Trophoblast cell (in vitro differentiated cells and primary cell): ENCODE measurements around the gene GHRL.

Experiments
- DNase-seq, 2 donors: peaks; one replicate each; pipeline ENCODE4 v3.0.0-alpha.2; 2016
- H2AFZ ChIP-seq: 2 replicates; pipeline ENCODE4 v1.6.1; 2013; ENCODE audit warnings: low read length, moderate library complexity, mild to moderate bottlenecking; ENCODE audit not compliant: insufficient read depth, poor library complexity
- H2AK5ac ChIP-seq: 2 replicates; pipeline ENCODE4 v1.6.1; 2013; ENCODE audit warnings: mild to moderate bottlenecking, low read length
- H2BK120ac ChIP-seq: 2 replicates; pipeline ENCODE4 v1.6.1; 2013; ENCODE audit warnings: low read length, mild to moderate bottlenecking, moderate library complexity; ENCODE audit not compliant: insufficient read depth, poor library complexity
- H2BK12ac ChIP-seq: 2 replicates; pipeline ENCODE4 v1.6.1; 2013; ENCODE audit warnings: mild to moderate bottlenecking, low read length, moderate library complexity
- H2BK5ac ChIP-seq: 2 replicates; pipeline ENCODE4 v1.6.1; 2013; ENCODE audit warnings: low read length, low read depth, moderate library complexity, mild to moderate bottlenecking; ENCODE audit not compliant: poor library complexity
- H3K14ac ChIP-seq: 2 replicates; pipeline ENCODE4 v1.6.1; 2013; ENCODE audit warnings: mild to moderate bottlenecking, low read length
- H3K18ac ChIP-seq: 2 replicates; pipeline ENCODE4 v1.6.1; 2013; ENCODE audit warnings: mild to moderate bottlenecking, low read length
- H3K23ac ChIP-seq: 2 replicates; pipeline ENCODE4 v1.6.1; 2013; ENCODE audit warnings: low read length
- H3K27ac ChIP-seq: 2 replicates; pipeline ENCODE4 v1.5.1; 2013; ENCODE audit warnings: low read depth, mild to moderate bottlenecking, inconsistent platforms, low read length, moderate library complexity
- H3K27me3 ChIP-seq: 2 replicates; pipeline ENCODE4 v1.6.1; 2013; ENCODE audit warnings: inconsistent platforms, mild to moderate bottlenecking, low read length, moderate library complexity; ENCODE audit not compliant: insufficient read depth
- H3K36me3 ChIP-seq, 2 experiments: 1 replicate in 1 of 2; 2 replicates in 1 of 2; pipeline ENCODE4 v1.6.1; 2013; ENCODE audit warnings: low read length in 2 of 2, mild to moderate bottlenecking in 2 of 2, moderate library complexity in 1 of 2; ENCODE audit not compliant: insufficient read depth in 2 of 2, control insufficient read depth in 1 of 2
- H3K4ac ChIP-seq: 2 replicates; pipeline ENCODE4 v1.6.1; 2013; ENCODE audit warnings: low read depth, mild to moderate bottlenecking, low read length, moderate library complexity
- H3K4me1 ChIP-seq, 2 experiments: 1 replicate in 1 of 2; 2 replicates in 1 of 2; pipeline ENCODE4 v1.6.1; 2013; ENCODE audit warnings: low read length in 2 of 2, mild to moderate bottlenecking in 2 of 2, moderate library complexity in 1 of 2; ENCODE audit not compliant: insufficient read depth in 2 of 2, control insufficient read depth in 1 of 2
- H3K4me2 ChIP-seq: 2 replicates; pipeline ENCODE4 v1.6.1; 2013; ENCODE audit warnings: inconsistent platforms, mild to moderate bottlenecking, low read length, moderate library complexity
- H3K4me3 ChIP-seq: 2 replicates; pipeline ENCODE4 v1.5.1; 2013; ENCODE audit warnings: mild to moderate bottlenecking, low read depth, low read length, inconsistent platforms
- H3K79me1 ChIP-seq: one replicate; pipeline ENCODE4 v1.6.1; 2013; ENCODE audit warnings: low read length
- H3K79me2 ChIP-seq: 2 replicates; pipeline ENCODE4 v1.6.1; 2013; ENCODE audit warnings: low read length, mild to moderate bottlenecking; ENCODE audit not compliant: control insufficient read depth, insufficient read depth, poor library complexity
- H3K9ac ChIP-seq: 2 replicates; pipeline ENCODE4 v1.6.1; 2013; ENCODE audit warnings: mild to moderate bottlenecking, low read length
- H3K9me3 ChIP-seq: 2 replicates; pipeline ENCODE4 v1.6.1; 2013; ENCODE audit warnings: low read depth, mild to moderate bottlenecking, control low read depth, inconsistent platforms, low read length; ENCODE audit not compliant: insufficient read depth
- H4K12ac ChIP-seq: 2 replicates; pipeline ENCODE4 v1.6.1; 2013; ENCODE audit warnings: low read depth, mild to moderate bottlenecking, low read length, moderate library complexity
- H4K8ac ChIP-seq: 2 replicates; pipeline ENCODE4 v1.6.1; 2013; ENCODE audit warnings: low read depth, mild to moderate bottlenecking, low read length, moderate library complexity
- H4K91ac ChIP-seq: one replicate; pipeline ENCODE4 v1.6.1; 2013; ENCODE audit warnings: low read depth, mild to moderate bottlenecking, low read length, moderate library complexity
- WGBS: extraction: QIAGEN DNeasy Blood & Tissue Kit; methylation state at CpG from one replicate; pipeline ENCODE4 v1.1.7; 2013; ENCODE audit warnings: missing lambda C conversion rate; ENCODE audit not compliant: insufficient read length, insufficient coverage; ENCODE audit errors: extremely low coverage; 5-methylcytosine and 5-hydroxymethylcytosine counted together

GHRL gene

GRCh38 chr3:10315101-10315500, 22.4 kb upstream of the GHRL start:
- Histone ChIP-seq H3K4ac (no peak overlapping the region), H2AK5ac (no peak overlapping the region), H3K23ac (no peak overlapping the region), H3K9me3 (no peaks in the 10 kb centered on the region), H3K27ac (no peak overlapping the region), H3K4me2 (no peak overlapping the region), H3K4me3 (no peak overlapping the region), H3K9ac (no peak overlapping the region), H3K79me2 (peaks cover 4% of the 10 kb centered on the region), H2BK5ac (no peak overlapping the region), H3K18ac (no peak overlapping the region), H3K79me1 (no peaks in the 10 kb centered on the region), H3K14ac (no peak overlapping the region), H4K8ac (no peak overlapping the region), H3K4me1 (peaks cover 0 to 2% of the 10 kb centered on the region in 2 experiments), H3K27me3 (no peaks in the 10 kb centered on the region), H3K36me3 (peaks cover 56 to 78% of the 10 kb centered on the region in 2 experiments), H4K91ac (no peak overlapping the region), H4K12ac (no peak overlapping the region), H2BK12ac (no peak overlapping the region), H2AFZ (no peak overlapping the region), H2BK120ac (no peak overlapping the region)
- no CpG with 5 or more reads among the region's 14 CpGs for WGBS
- DNase-seq = no peak

GRCh38 chr3:10312861-10313260, 20.1 kb upstream of the GHRL start:
- no peak overlapping the region for H4K8ac ChIP-seq
- H2BK120ac ChIP-seq = no peak overlapping the region
- H3K14ac ChIP-seq = no peak overlapping the region
- H3K4me1 ChIP-seq = peaks cover 0 to 2% of the 10 kb centered on the region in 2 experiments
- H3K4me2 ChIP-seq = no peak overlapping the region
- no peak overlapping the region for H4K91ac ChIP-seq
- no peak overlapping the region for H2BK12ac ChIP-seq
- no peak overlapping the region for H2AFZ ChIP-seq
- no peaks in the 10 kb centered on the region for H3K79me1 ChIP-seq
- no peaks in the 10 kb centered on the region for H3K27me3 ChIP-seq
- no peak overlapping the region for H2AK5ac ChIP-seq
- DNase-seq = no peak
- no peaks in the 10 kb centered on the region for H3K79me2 ChIP-seq
- H3K36me3 ChIP-seq = peaks cover 54 to 73% of the 10 kb centered on the region in 2 experiments
- H3K9ac ChIP-seq = no peak overlapping the region
- H3K4me3 ChIP-seq = no peak overlapping the region
- H2BK5ac ChIP-seq = no peak overlapping the region
- no peak overlapping the region for H4K12ac ChIP-seq
- no peak overlapping the region for H3K4ac ChIP-seq
- no peak overlapping the region for H3K27ac ChIP-seq
- H3K23ac ChIP-seq = no peak overlapping the region
- no CpG with 5 or more reads among the region's 3 CpGs for WGBS
- H3K18ac ChIP-seq = no peak overlapping the region
- no peaks in the 10 kb centered on the region for H3K9me3 ChIP-seq

GRCh38 chr3:10312391-10312790, 19.6 kb upstream of the GHRL start:
- Histone ChIP-seq H3K79me2 (no peaks in the 10 kb centered on the region), H3K4me2 (no peak overlapping the region), H3K27ac (no peak overlapping the region), H2BK12ac (no peak overlapping the region), H2AK5ac (no peak overlapping the region), H4K12ac (no peak overlapping the region), H3K4ac (no peak overlapping the region), H2BK5ac (no peak overlapping the region), H3K18ac (no peak overlapping the region), H3K4me1 (peaks cover 0 to 2% of the 10 kb centered on the region in 2 experiments), H3K23ac (no peak overlapping the region), H4K8ac (no peak overlapping the region), H3K79me1 (no peaks in the 10 kb centered on the region), H3K36me3 (peaks cover 53 to 72% of the 10 kb centered on the region in 2 experiments), H3K9ac (no peak overlapping the region), H2BK120ac (no peak overlapping the region), H3K9me3 (no peaks in the 10 kb centered on the region), H4K91ac (no peak overlapping the region), H3K4me3 (no peak overlapping the region), H3K27me3 (no peaks in the 10 kb centered on the region), H3K14ac (no peak overlapping the region), H2AFZ (no peak overlapping the region)
- WGBS = no CpG with 5 or more reads among the region's 10 CpGs
- no peak for DNase-seq

- no peak overlapping the region for H2BK120ac ChIP-seq
- H4K91ac ChIP-seq = no peak overlapping the region
Observed at GRCh38 chr3:10311710-10312109, 19.0 kb upstream of the GHRL start.

More at GRCh38 chr3:10311710-10312109, 19.0 kb upstream of the GHRL start:
- no peaks in the 10 kb centered on the region for H3K4me1 ChIP-seq
- no peaks in the 10 kb centered on the region for H3K79me2 ChIP-seq
- H3K18ac ChIP-seq = no peak overlapping the region
- no peaks in the 10 kb centered on the region for H3K9me3 ChIP-seq
- H3K79me1 ChIP-seq = no peaks in the 10 kb centered on the region
- no peak overlapping the region for H2BK12ac ChIP-seq
- no peak overlapping the region for H2BK5ac ChIP-seq
- H3K4me3 ChIP-seq = no peak overlapping the region
- no peak overlapping the region for H3K14ac ChIP-seq
- H3K27me3 ChIP-seq = no peaks in the 10 kb centered on the region
- H3K27ac ChIP-seq = no peak overlapping the region
- no peak overlapping the region for H3K9ac ChIP-seq
- no peak overlapping the region for H2AFZ ChIP-seq
- H3K36me3 ChIP-seq = peaks cover 52 to 70% of the 10 kb centered on the region in 2 experiments
- no peak overlapping the region for H3K4ac ChIP-seq
- H4K8ac ChIP-seq = no peak overlapping the region
- DNase-seq = no peak
- H4K12ac ChIP-seq = no peak overlapping the region
- WGBS = no CpG with 5 or more reads among the region's 13 CpGs
- no peak overlapping the region for H3K23ac ChIP-seq
- no peak overlapping the region for H3K4me2 ChIP-seq
- no peak overlapping the region for H2AK5ac ChIP-seq
